WERI-Rb-1 (cell line): ENCODE results near the gene FOLR3.
A peak's percentile ranks its signal among the peaks of the same experiment; 100 is the strongest.
"Not testable (repeated sequence)": the region's sequence is repeated elsewhere in the genome, so short reads cannot be mapped to it uniquely, and the experiment has no call there.

Experiments
- DNase-seq: peaks from one replicate; pipeline ENCODE4 v3.0.0-alpha.2; 2020
- H3K27ac ChIP-seq: fragments of 250-450 bp; sonication (Bioruptor Pico); 2 replicates; pipeline ENCODE4 v1.5.1; 2020; ENCODE audit warnings: mild to moderate bottlenecking, moderate library complexity
- H3K27me3 ChIP-seq: fragments of 250-450 bp; sonication (Bioruptor Pico); 2 replicates; pipeline ENCODE4 v1.5.1; 2021; ENCODE audit warnings: mild to moderate bottlenecking, low read depth, moderate library complexity; ENCODE audit not compliant: insufficient read depth, severe bottlenecking
- H3K36me3 ChIP-seq: fragments of 250-450 bp; sonication (Bioruptor Pico); 2 replicates; pipeline ENCODE4 v1.5.1; 2020; ENCODE audit warnings: mild to moderate bottlenecking, moderate library complexity
- H3K4me3 ChIP-seq: 2 replicates; pipeline ENCODE4 v1.5.1; 2011; ENCODE audit warnings: low read depth, mild to moderate bottlenecking, control low read depth, low read length
- H3K9me3 ChIP-seq: fragments of 250-450 bp; sonication (Bioruptor Pico); 2 replicates; pipeline ENCODE4 v1.5.1; 2021; ENCODE audit warnings: mild to moderate bottlenecking, moderate library complexity; ENCODE audit not compliant: severe bottlenecking
- CTCF ChIP-seq: IDR thresholded peaks from 2 replicates; pipeline ENCODE4 v1.5.1; 2011; ENCODE audit warnings: low read depth, mild to moderate bottlenecking, control low read depth, inconsistent platforms, low read length

Gene FOLR3

GRCh38 chr11:72135473-72135872 lies at the start of gene FOLR3:
TSS of gene FOLR3 (plus strand) at chr11:72135725. CDS start at chr11:72135953, 228 bp downstream.
- not testable (repeated sequence) for H3K4me3 ChIP-seq, H3K36me3 ChIP-seq, H3K9me3 ChIP-seq, DNase-seq, H3K27me3 ChIP-seq, H3K27ac ChIP-seq

GRCh38 chr11:72088076-72088808 lies 47.3 kb upstream of the FOLR3 start:
- DNase-seq: no peak
- peak overlapping the region; percentile 57 for H3K27ac ChIP-seq
- H3K9me3 ChIP-seq: no peaks in the 10 kb centered on the region
- TF ChIP-seq CTCF: no peak
- H3K36me3 ChIP-seq: peaks cover 4% of the 10 kb centered on the region; the same call in 1 of the 2 replicates
- no peaks in the 10 kb centered on the region for H3K27me3 ChIP-seq
- no peak overlapping the region for H3K4me3 ChIP-seq

DNA sequence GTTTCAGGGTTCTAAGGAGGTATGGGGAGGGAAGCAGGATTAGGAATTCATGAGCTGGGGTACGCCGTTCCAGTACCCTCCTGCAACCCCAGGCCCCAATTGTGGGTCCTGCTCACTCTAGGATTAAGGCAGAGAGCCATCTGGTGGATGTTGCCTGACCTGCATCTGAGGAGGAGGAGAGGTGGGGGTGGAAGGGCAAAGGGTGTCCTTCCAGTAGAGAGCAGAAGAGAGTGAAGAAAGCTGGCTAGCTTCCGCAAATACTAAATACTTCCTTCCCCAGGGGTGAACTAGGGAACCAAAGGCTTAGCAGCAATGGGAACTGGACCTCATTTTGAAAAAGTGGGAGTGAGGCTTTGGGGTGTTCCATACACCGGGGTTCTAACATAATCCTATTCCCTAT lies 44.2 kb upstream of the FOLR3 start:
- peak; percentile 79 for DNase-seq
- Histone ChIP-seq H3K36me3 (peaks cover 10% of the 10 kb centered on the region), H3K4me3 (no peak overlapping the region), H3K27ac (peak overlapping the region; percentile 16; the same call in 1 of the 2 replicates), H3K27me3 (no peaks in the 10 kb centered on the region), H3K9me3 (no peaks in the 10 kb centered on the region)
- peak; percentile 85 for TF ChIP-seq CTCF

GRCh38 chr11:72098741-72099140 lies 36.8 kb upstream of the FOLR3 start:
- no peak for TF ChIP-seq CTCF
- Histone ChIP-seq H3K36me3 (peaks cover 50% of the 10 kb centered on the region), H3K4me3 (no peak overlapping the region), H3K27ac (no peak overlapping the region), H3K9me3 (no peaks in the 10 kb centered on the region), H3K27me3 (no peaks in the 10 kb centered on the region)
- no peak for DNase-seq

DNA sequence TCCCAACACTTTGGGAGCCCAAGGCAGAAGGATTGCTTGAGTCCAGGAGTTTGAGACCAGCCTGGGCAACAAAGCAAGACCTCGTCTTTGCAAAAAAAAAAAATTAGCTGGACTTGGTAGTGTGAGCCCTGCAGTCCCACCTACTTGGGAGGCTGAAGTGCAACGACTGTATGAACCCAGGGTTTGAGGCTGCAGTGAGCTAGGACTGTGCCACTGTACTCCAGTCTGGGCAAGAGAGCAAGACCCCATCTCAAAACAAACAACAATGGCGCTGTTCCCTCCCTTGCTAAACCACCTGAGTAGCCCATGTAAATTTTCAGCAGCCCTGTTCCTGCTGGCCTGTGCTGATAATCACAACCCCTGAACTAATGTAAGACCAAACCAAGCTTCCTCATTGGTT lies 35.5 kb upstream of the FOLR3 start:
- Histone ChIP-seq H3K4me3 (no peak overlapping the region), H3K9me3 (no peaks in the 10 kb centered on the region), H3K27ac (no peak overlapping the region), H3K27me3 (no peaks in the 10 kb centered on the region), H3K36me3 (peaks cover 47% of the 10 kb centered on the region)
- no peak for TF ChIP-seq CTCF
- DNase-seq: no peak

DNA sequence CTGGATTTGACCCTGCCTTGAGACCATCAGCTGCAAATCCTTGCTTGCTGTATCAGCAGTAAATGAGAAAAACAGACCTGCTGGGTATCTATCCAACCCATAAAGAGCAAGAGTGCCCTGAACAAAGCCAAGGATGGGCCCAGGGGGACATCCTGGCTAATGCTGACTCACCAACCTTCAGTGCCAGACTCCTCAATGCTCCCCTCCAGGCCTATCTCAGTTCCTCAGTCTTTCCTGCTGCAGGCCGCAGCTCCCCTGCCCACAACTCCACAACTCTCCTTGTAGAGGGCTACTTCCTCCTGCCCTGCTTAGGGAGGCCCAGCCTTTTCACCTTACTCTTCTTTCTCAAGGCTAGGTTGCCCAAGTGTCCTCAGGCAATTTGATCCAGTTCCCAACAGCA lies 35.1 kb upstream of the FOLR3 start:
- DNase-seq: no peak
- no peak overlapping the region for H3K27ac ChIP-seq
- peaks cover 47% of the 10 kb centered on the region for H3K36me3 ChIP-seq

More for the DNA sequence above, 35.1 kb upstream of the FOLR3 start:
- no peak for TF ChIP-seq CTCF
- no peak overlapping the region for H3K4me3 ChIP-seq
- H3K9me3 ChIP-seq: no peaks in the 10 kb centered on the region
- H3K27me3 ChIP-seq: no peaks in the 10 kb centered on the region
